ENCODE measurements around the gene PDGFC.

PDGFC gene

DNA sequence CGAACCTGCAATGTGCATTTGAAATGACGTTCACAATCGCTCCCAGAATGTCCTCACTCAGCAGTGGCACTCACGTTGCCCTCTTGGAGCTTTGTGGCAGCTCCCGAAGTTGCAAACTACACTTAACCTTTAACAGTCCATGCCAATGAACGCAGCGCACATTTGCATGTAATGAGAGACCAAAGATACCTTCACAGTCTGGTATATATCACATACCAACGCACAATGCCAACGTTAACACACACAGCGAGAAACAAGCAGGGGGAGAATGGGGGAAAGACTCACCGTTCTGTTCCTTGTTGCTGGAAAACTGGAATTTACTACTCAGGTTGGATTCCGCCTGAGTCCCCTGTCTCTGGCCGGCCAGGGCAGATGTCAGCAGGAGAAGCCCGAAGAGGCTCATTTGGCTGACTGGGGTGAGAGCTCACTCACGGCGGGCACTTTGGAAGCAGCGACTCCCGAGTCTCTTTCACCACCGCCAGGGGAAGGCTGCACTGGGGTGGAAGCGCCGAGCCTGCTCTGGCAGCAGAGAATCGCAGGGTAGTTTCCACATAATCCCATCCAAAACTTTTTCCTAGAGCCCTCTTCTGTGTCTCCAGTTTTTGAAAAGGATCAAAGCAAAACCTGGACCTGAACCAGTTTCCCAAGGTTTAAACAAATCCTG is 966 bp downstream of the PDGFC start:
- peak; percentile 55 for DNase-seq
- Histone ChIP-seq H3K27ac (ENCODE audit: low read length) (no peak overlapping the region; the same call in 1 of the 2 replicates), H2AFZ (ENCODE audit: low read length) (peak overlapping the region; percentile 64), H4K20me1 (ENCODE audit: insufficient read depth, low read length) (no peaks in the 10 kb centered on the region), H3K36me3 (replicated peaks; ENCODE audit: insufficient read depth, low read length) (no peaks in the 10 kb centered on the region), H3F3A (ENCODE audit: insufficient read depth, low read length) (peaks cover 19% of the 10 kb centered on the region), H3K9ac (ENCODE audit: low read length) (peak overlapping the region; percentile 21; the same call in 1 of the 2 replicates), H3K4me1 (ENCODE audit: low read length) (peaks cover 27% of the 10 kb centered on the region), H3K27me3 (replicated peaks; ENCODE audit: insufficient read depth, low read length) (no peaks in the 10 kb centered on the region), H3K4me2 (ENCODE audit: low read depth, low read length) (peak overlapping the region; percentile 81), H3K79me2 (ENCODE audit: low read length) (no peaks in the 10 kb centered on the region), H3K9me3 (replicated peaks; ENCODE audit: insufficient read depth, low read length) (no peaks in the 10 kb centered on the region), H3K4me3 (ENCODE audit: low read length) (peak overlapping the region; percentile 69), H3K9me2 (replicated peaks; ENCODE audit: insufficient read depth, low read length) (no peaks in the 10 kb centered on the region)
- no peak for TF ChIP-seq EZH2phosphoT487 (IDR thresholded peaks at IDR 0.05; ENCODE audit: low read length)
- peak; percentile 43 for TF ChIP-seq CTCF (IDR thresholded peaks at IDR 0.05; ENCODE audit: low read length)
- no peak for TF ChIP-seq EZH2 (optimal IDR thresholded peaks at IDR 0.05; ENCODE audit: low read depth, low read length)

GRCh38 chr4:156969911-156970310 is 1.7 kb downstream of the PDGFC start:
- Histone ChIP-seq H3K9me2 (replicated peaks; ENCODE audit: insufficient read depth, low read length) (no peaks in the 10 kb centered on the region), H3K4me2 (ENCODE audit: low read depth, low read length) (peak overlapping the region; percentile 81), H3K4me1 (ENCODE audit: low read length) (peaks cover 27% of the 10 kb centered on the region), H3K27me3 (replicated peaks; ENCODE audit: insufficient read depth, low read length) (no peaks in the 10 kb centered on the region), H3K79me2 (ENCODE audit: low read length) (no peaks in the 10 kb centered on the region), H3F3A (ENCODE audit: insufficient read depth, low read length) (peaks cover 19% of the 10 kb centered on the region), H4K20me1 (ENCODE audit: insufficient read depth, low read length) (no peaks in the 10 kb centered on the region), H3K36me3 (replicated peaks; ENCODE audit: insufficient read depth, low read length) (no peaks in the 10 kb centered on the region), H3K9me3 (replicated peaks; ENCODE audit: insufficient read depth, low read length) (no peaks in the 10 kb centered on the region), H2AFZ (ENCODE audit: low read length) (peak overlapping the region; percentile 64; the same call in 1 of the 2 replicates), H3K9ac (ENCODE audit: low read length) (peak overlapping the region; percentile 21; the same call in 1 of the 2 replicates), H3K4me3 (ENCODE audit: low read length) (peak overlapping the region; percentile 69), H3K27ac (ENCODE audit: low read length) (no peak overlapping the region)
- TF ChIP-seq EZH2 (optimal IDR thresholded peaks at IDR 0.05; ENCODE audit: low read depth, low read length) (no peak), EZH2phosphoT487 (IDR thresholded peaks at IDR 0.05; ENCODE audit: low read length) (no peak), CTCF (IDR thresholded peaks at IDR 0.05; ENCODE audit: low read length) (no peak)
- DNase-seq: peak; percentile 35

- Histone ChIP-seq H3K9me3 (replicated peaks; ENCODE audit: insufficient read depth, low read length) (no peaks in the 10 kb centered on the region), H3K36me3 (replicated peaks; ENCODE audit: insufficient read depth, low read length) (no peaks in the 10 kb centered on the region), H3K4me1 (ENCODE audit: low read length) (peaks cover 27% of the 10 kb centered on the region), H4K20me1 (ENCODE audit: insufficient read depth, low read length) (no peaks in the 10 kb centered on the region), H3K79me2 (ENCODE audit: low read length) (no peaks in the 10 kb centered on the region), H3K27me3 (replicated peaks; ENCODE audit: insufficient read depth, low read length) (no peaks in the 10 kb centered on the region), H3K4me3 (ENCODE audit: low read length) (no peak overlapping the region), H3K4me2 (ENCODE audit: low read depth, low read length) (peak overlapping the region; percentile 12; the same call in 1 of the 2 replicates), H3K9ac (ENCODE audit: low read length) (no peak overlapping the region), H3F3A (ENCODE audit: insufficient read depth, low read length) (peaks cover 19% of the 10 kb centered on the region), H3K9me2 (replicated peaks; ENCODE audit: insufficient read depth, low read length) (no peaks in the 10 kb centered on the region), H3K27ac (ENCODE audit: low read length) (no peak overlapping the region), H2AFZ (ENCODE audit: low read length) (no peak overlapping the region)
- TF ChIP-seq EZH2phosphoT487 (IDR thresholded peaks at IDR 0.05; ENCODE audit: low read length): no peak
- DNase-seq: no peak
Observed at GRCh38 chr4:156969101-156969500, 2.5 kb downstream of the PDGFC start.

GRCh38 chr4:156968479-156968984 is 3.1 kb downstream of the PDGFC start:
- H3K4me2 ChIP-seq (ENCODE audit: low read depth, low read length): peak overlapping the region; percentile 28; the same call in 1 of the 2 replicates
- no peaks in the 10 kb centered on the region for H3K9me2 ChIP-seq (replicated peaks; ENCODE audit: insufficient read depth, low read length)
- H3K4me1 ChIP-seq (ENCODE audit: low read length): peaks cover 27% of the 10 kb centered on the region
- no peaks in the 10 kb centered on the region for H3K36me3 ChIP-seq (replicated peaks; ENCODE audit: insufficient read depth, low read length)
- H3F3A ChIP-seq (ENCODE audit: insufficient read depth, low read length): peaks cover 19% of the 10 kb centered on the region
- H3K27ac ChIP-seq (ENCODE audit: low read length): no peak overlapping the region
- H3K9me3 ChIP-seq (replicated peaks; ENCODE audit: insufficient read depth, low read length): no peaks in the 10 kb centered on the region
- H3K4me3 ChIP-seq (ENCODE audit: low read length): no peak overlapping the region
- no peaks in the 10 kb centered on the region for H4K20me1 ChIP-seq (ENCODE audit: insufficient read depth, low read length)
- H2AFZ ChIP-seq (ENCODE audit: low read length): no peak overlapping the region
- peak; percentile 79 for DNase-seq
- TF ChIP-seq CTCF (IDR thresholded peaks at IDR 0.05; ENCODE audit: low read length): peak; percentile 79
- TF ChIP-seq EZH2phosphoT487 (IDR thresholded peaks at IDR 0.05; ENCODE audit: low read length): no peak
- H3K27me3 ChIP-seq (replicated peaks; ENCODE audit: insufficient read depth, low read length): no peaks in the 10 kb centered on the region
- H3K79me2 ChIP-seq (ENCODE audit: low read length): no peaks in the 10 kb centered on the region
- H3K9ac ChIP-seq (ENCODE audit: low read length): no peak overlapping the region

All from MM.1S (cell line).